Suprapubic skin (tissue), 4 donors: ENCODE measurements around the gene PRXL2C. TPM values are rescaled to one million over a fixed set of nuclear protein-coding genes. Genes with fewer than 3 reads are reported as not detected.
A peak's percentile ranks its signal among the peaks of the same experiment; 100 is the strongest.
"Not testable (repeated sequence)": the region's sequence is repeated elsewhere in the genome, so short reads cannot be mapped to it uniquely, and the experiment has no call there.

ENCODE experiments used
- DNase-seq, 2 donors: peaks; one replicate each; pipeline ENCODE4 v3.0.0-alpha.2; 2019; ENCODE audit warnings: low spot score in 2 of 2
- H3K27ac ChIP-seq: fragments of 200-600 bp; sonication (generic); one replicate; pipeline ENCODE4 v1.5.1; 2019
- H3K27me3 ChIP-seq: fragments of 200-600 bp; sonication (generic); one replicate; pipeline ENCODE4 v1.5.1; 2019
- H3K36me3 ChIP-seq: fragments of 200-600 bp; sonication (generic); one replicate; pipeline ENCODE4 v1.5.1; 2019
- H3K4me1 ChIP-seq: fragments of 200-600 bp; sonication (generic); one replicate; pipeline ENCODE4 v1.5.1; 2019
- H3K4me3 ChIP-seq: fragments of 200-600 bp; sonication (generic); one replicate; pipeline ENCODE4 v1.5.1; 2019; ENCODE audit warnings: mild to moderate bottlenecking
- H3K9me3 ChIP-seq: fragments of 200-600 bp; sonication (generic); one replicate; pipeline ENCODE4 v1.5.1; 2019
- EP300 ChIP-seq: sonication (generic); formaldehyde crosslinking; IDR thresholded peaks from one replicate; pipeline ENCODE4 v1.6.1; 2017; ENCODE audit warnings: antibody characterized with exemption
- POLR2A ChIP-seq, 2 donors: fragments of 450-650 bp; IDR thresholded peaks; one replicate each; pipeline ENCODE4 v1.6.1; 2017; ENCODE audit warnings: antibody characterized with exemption in 2 of 2, mild to moderate bottlenecking in 2 of 2, moderate library complexity in 2 of 2
- POLR2AphosphoS5 ChIP-seq, 3 donors: sonication (generic); formaldehyde crosslinking; IDR thresholded peaks; one replicate each; pipeline ENCODE4 v1.6.1; 2017; ENCODE audit warnings: antibody characterized with exemption in 3 of 3
- WGBS: methylation state at CpG from one replicate; pipeline ENCODE4 v1.1.5; 2018; 5-methylcytosine and 5-hydroxymethylcytosine counted together
- total RNA-seq, 4 donors: library from RNA; depleted of rRNA; stranded (reverse); fragments of >200 nt; gene quantifications; one replicate each; pipeline ENCODE4 v1.1.0, GENCODE V29; 2016
- TF ChIP-seq, protein P1 (sequence below), 2 donors: fragments of 200-600 bp in 1 of 2; fragments of 450-650 bp in 1 of 2; sonication (generic) in 1 of 2; IDR thresholded peaks; one replicate each; pipeline ENCODE4 v1.5.1; 2016 to 2019; ENCODE audit warnings: antibody characterized with exemption in 2 of 2, mild to moderate bottlenecking in 1 of 2, moderate library complexity in 1 of 2

The PRXL2C gene
- total RNA-seq, 4 donors from 2014 or later: 11.2 to 16.0 (median 13.6) TPM

DNA sequence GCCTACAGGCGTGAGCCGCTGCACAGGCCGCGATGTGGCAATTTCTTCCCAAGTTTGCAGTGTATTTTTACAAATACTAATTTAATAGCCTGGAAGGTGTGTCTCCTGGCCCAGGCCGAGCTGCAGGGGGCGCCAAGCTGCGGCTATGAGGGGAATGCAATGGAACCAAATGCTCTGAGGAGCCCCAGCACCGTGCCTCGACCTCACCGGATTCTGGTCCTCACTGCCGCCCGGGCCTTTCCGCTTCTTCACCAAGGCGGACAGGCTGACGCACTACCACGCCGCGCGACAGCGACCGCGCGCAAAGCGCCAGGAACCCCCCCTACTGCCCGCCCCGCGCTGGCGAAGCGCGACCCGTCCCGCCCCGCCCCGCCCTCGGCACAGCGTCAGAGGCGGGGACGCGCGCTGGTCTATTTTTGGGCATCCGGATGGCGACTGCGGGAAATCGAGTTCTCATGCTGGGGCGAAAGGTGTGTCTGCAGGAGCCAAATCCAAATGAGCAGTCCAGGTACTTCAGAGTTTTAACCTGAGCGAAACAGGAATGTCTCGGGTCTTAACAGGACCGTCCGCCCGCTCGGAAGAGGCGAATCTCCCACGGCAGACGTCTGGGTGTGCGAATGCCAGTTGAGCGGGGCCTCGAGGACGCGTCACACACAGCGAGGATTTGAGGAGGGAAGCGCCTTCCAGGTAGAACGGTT is 31.7 kb upstream of the PRXL2C start:
- H3K27me3 ChIP-seq: no peaks in the 10 kb centered on the region
- peak; percentile 90 to 91 for DNase-seq
- TF ChIP-seq EP300 (no peak), POLR2AphosphoS5 (IDR thresholded peaks at IDR 0.05) (peak in 1 of 3 donors; percentile 3)
- TF ChIP-seq, protein P1, sequence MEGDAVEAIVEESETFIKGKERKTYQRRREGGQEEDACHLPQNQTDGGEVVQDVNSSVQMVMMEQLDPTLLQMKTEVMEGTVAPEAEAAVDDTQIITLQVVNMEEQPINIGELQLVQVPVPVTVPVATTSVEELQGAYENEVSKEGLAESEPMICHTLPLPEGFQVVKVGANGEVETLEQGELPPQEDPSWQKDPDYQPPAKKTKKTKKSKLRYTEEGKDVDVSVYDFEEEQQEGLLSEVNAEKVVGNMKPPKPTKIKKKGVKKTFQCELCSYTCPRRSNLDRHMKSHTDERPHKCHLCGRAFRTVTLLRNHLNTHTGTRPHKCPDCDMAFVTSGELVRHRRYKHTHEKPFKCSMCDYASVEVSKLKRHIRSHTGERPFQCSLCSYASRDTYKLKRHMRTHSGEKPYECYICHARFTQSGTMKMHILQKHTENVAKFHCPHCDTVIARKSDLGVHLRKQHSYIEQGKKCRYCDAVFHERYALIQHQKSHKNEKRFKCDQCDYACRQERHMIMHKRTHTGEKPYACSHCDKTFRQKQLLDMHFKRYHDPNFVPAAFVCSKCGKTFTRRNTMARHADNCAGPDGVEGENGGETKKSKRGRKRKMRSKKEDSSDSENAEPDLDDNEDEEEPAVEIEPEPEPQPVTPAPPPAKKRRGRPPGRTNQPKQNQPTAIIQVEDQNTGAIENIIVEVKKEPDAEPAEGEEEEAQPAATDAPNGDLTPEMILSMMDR (IDR thresholded peaks at IDR 0.05): peak in 1 of 2 donors; percentile 49
- peak overlapping the region; percentile 17 for H3K27ac ChIP-seq
- no peaks in the 10 kb centered on the region for H3K36me3 ChIP-seq
- peak overlapping the region; percentile 50 for H3K4me3 ChIP-seq
- 6% methylated on average over 21 of the region's 62 CpGs for WGBS
- H3K9me3 ChIP-seq: no peaks in the 10 kb centered on the region
- no peaks in the 10 kb centered on the region for H3K4me1 ChIP-seq

DNA sequence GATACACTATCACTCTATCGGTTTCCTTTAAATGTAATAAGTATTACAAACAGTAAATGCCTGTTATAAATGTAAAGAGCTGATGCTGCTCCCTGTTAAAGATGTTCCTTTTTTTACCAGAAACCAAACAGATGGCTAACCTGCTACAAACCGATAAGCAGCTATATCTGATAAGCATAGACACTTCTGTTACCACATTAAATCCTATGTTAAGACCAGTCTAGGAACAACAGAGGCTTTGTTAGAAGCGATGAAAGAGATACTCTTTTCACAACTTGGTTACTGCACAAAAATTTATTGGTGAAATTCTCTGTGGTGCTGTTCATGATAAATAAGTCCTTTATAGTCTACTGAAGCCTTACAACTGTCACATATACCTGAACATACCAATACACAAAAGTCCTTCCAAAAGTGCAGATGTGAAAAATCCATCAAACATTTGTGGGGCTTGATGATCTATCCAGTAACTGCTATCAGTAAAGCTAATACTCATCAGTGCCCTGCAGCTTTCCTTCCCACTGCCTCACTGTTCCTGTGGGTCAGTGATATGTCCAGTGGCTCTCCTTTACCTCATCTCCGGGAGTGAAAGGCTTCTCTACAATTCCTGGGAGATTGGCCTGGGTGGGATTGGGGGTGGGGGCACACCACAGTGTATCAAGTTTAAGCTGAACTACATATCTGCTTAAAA is 25.8 kb upstream of the PRXL2C start:
- TF ChIP-seq, protein P1 (IDR thresholded peaks at IDR 0.05): no peak
- no peak for TF ChIP-seq EP300
- TF ChIP-seq POLR2AphosphoS5 (IDR thresholded peaks at IDR 0.05): no peak
- no peak for TF ChIP-seq POLR2A (IDR thresholded peaks at IDR 0.05)
- no peaks in the 10 kb centered on the region for H3K9me3 ChIP-seq
- no peak overlapping the region for H3K4me3 ChIP-seq
- H3K27me3 ChIP-seq: no peaks in the 10 kb centered on the region
- H3K36me3 ChIP-seq: no peaks in the 10 kb centered on the region
- no peaks in the 10 kb centered on the region for H3K4me1 ChIP-seq
- no peak overlapping the region for H3K27ac ChIP-seq
- no peak for DNase-seq
- 58% methylated on average over 4 of the region's 4 CpGs for WGBS

DNA sequence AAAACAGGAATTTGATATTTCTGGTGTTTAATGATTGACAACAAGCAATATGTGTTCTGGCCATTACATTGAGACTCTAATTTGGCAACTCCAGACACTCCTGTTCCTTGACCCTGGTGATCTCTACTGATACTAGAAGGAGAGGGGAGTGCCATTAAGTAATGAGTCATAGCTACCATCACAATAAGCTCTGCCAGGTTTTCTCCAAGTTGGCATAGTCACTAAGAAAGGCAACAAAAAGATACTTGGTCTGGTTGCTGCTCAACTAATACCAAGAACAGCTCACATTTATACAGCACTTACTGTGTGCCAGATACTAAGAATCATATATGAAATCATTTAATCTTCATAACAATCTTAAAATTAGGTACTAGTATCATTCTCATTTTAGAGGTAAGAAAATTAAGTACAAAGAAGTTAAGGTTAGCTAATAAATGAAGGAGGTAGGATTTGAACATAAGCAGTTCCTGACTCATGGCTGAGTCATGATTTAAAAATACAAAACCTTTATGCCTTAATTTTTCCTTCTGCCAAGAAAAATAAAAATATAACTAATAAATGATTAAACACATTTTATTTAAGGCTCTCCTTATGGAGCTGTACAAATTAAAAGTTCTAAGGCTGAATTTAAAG is 19.9 kb upstream of the PRXL2C start:
- H3K36me3 ChIP-seq: no peaks in the 10 kb centered on the region
- no peaks in the 10 kb centered on the region for H3K27me3 ChIP-seq
- H3K4me3 ChIP-seq: no peak overlapping the region
- TF ChIP-seq POLR2AphosphoS5 (IDR thresholded peaks at IDR 0.05) (no peak), POLR2A (IDR thresholded peaks at IDR 0.05) (no peak), EP300 (no peak)
- TF ChIP-seq, protein P1 (IDR thresholded peaks at IDR 0.05): no peak
- H3K9me3 ChIP-seq: no peaks in the 10 kb centered on the region
- H3K27ac ChIP-seq: no peak overlapping the region
- peaks cover 4% of the 10 kb centered on the region for H3K4me1 ChIP-seq
- DNase-seq: no peak

- H3K4me1 ChIP-seq, H3K4me3 ChIP-seq: not testable (repeated sequence)
- WGBS: 98% methylated on average over 4 of the region's 4 CpGs
These were observed 18.7 kb upstream of the PRXL2C start for GRCh38 chr9:96673786-96674185.

DNA sequence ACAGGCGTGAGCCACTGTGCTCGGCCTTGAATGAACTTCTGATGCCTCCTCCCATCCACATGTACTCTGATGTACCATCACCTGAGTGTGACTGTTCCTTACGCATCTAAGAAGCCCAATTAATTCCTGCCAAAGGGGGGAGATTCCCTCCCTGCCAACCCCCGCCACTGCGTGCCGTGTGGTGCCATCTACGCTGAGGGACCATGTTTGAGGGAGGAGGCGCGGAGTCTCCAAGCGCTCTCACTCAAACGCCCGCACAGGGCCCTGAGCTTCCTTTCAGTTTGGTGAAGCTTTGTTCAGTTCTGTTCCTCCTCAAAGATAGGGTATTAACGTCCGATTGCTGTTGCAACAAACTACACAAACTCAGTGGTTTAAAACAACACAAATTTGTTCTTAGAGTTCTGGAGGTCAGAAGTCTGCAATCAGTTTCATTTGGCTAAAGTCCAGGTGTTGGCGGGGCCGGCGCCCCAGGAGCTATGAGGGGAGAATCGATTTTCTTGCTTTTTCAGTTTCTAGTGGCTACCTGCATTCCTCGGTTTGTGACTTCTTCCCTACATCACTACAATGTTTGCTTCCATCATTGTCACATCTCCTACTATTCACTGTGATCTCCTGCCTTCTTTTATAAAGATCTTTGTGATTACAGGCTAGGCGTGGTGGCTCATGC is 13.9 kb upstream of the PRXL2C start:
- WGBS: 92% methylated on average over 20 of the region's 20 CpGs
- Histone ChIP-seq H3K4me1 (no peaks in the 10 kb centered on the region), H3K9me3 (no peaks in the 10 kb centered on the region), H3K27ac (no peak overlapping the region), H3K36me3 (no peaks in the 10 kb centered on the region), H3K27me3 (no peaks in the 10 kb centered on the region), H3K4me3 (no peak overlapping the region)
- TF ChIP-seq, protein P1 (IDR thresholded peaks at IDR 0.05): no peak
- no peak for TF ChIP-seq POLR2AphosphoS5 (IDR thresholded peaks at IDR 0.05)
- TF ChIP-seq EP300: no peak
- no peak for TF ChIP-seq POLR2A (IDR thresholded peaks at IDR 0.05)
- no peak for DNase-seq

More at GRCh38 chr9:96673786-96674185, 18.7 kb upstream of the PRXL2C start:
- H3K27ac ChIP-seq, H3K36me3 ChIP-seq, DNase-seq, H3K9me3 ChIP-seq, H3K27me3 ChIP-seq: not testable (repeated sequence)
